ENCODE data around the gene TNFRSF13B.

- TF ChIP-seq CTCF (IDR thresholded peaks at IDR 0.05) (no peak), POLR2A (IDR thresholded peaks at IDR 0.05) (no peak)
These were observed 38.4 kb downstream of the TNFRSF13B start for GRCh38 chr17:16933317-16934132.
